ENCODE data around the gene NOSIP. TPM values are rescaled to one million over a fixed set of nuclear protein-coding genes. Genes with fewer than 3 reads are reported as not detected.

Gene NOSIP
- total and polyA plus RNA-seq, 9 donors = 31.0 to 70.1 (median 58.7) TPM

- Histone ChIP-seq H3K27ac (no peak overlapping the region), H3K9me3 (no peaks in the 10 kb centered on the region), H3K4me1 (ENCODE audit: insufficient read depth) (peaks cover 2% of the 10 kb centered on the region), H3K4me3 (no peak overlapping the region), H3K36me3 (no peaks in the 10 kb centered on the region), H3K27me3 (no peaks in the 10 kb centered on the region)
- DNase-seq = no peak
- WGBS, 3 donors = 72 to 74% (median 74%) methylated on average over 10 of the region's 10 CpGs
- intact Hi-C loops (cut with DNase I) = loop anchor here in 1 of 4 donors (5.0 kb wide), 1 partner anchor 46 kb away; no protein-coding TSS in a partner anchor
- no peak for TF ChIP-seq EP300 (IDR thresholded peaks at IDR 0.05)
- TF ChIP-seq, protein P1, sequence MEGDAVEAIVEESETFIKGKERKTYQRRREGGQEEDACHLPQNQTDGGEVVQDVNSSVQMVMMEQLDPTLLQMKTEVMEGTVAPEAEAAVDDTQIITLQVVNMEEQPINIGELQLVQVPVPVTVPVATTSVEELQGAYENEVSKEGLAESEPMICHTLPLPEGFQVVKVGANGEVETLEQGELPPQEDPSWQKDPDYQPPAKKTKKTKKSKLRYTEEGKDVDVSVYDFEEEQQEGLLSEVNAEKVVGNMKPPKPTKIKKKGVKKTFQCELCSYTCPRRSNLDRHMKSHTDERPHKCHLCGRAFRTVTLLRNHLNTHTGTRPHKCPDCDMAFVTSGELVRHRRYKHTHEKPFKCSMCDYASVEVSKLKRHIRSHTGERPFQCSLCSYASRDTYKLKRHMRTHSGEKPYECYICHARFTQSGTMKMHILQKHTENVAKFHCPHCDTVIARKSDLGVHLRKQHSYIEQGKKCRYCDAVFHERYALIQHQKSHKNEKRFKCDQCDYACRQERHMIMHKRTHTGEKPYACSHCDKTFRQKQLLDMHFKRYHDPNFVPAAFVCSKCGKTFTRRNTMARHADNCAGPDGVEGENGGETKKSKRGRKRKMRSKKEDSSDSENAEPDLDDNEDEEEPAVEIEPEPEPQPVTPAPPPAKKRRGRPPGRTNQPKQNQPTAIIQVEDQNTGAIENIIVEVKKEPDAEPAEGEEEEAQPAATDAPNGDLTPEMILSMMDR (IDR thresholded peaks at IDR 0.05) = no peak
- no peak for TF ChIP-seq POLR2A (IDR thresholded peaks at IDR 0.05)
Measured at GRCh38 chr19:49553451-49554271, 26.7 kb downstream of the NOSIP start.

DNA sequence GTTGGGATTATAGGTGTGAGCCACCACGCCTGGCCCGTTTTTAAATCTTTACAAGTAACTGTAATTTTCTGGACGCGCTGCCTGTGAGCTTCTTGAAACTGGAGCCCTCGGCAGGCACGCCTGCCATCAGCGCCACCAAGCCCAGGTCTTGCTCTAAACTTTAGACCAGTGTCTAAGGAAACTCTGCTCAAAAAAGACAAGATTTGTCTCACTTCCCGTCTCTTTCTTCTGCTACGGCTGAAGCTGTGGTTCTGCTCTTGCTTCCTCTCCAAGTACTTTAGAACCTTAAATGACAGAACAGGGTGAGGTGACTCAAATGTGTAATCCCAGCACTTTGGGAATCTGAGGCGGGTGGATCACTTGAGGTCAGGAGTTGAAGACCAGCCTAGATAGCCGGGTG lies 27.6 kb downstream of the NOSIP start:
- Histone ChIP-seq H3K4me1 (ENCODE audit: insufficient read depth) (peaks cover 2% of the 10 kb centered on the region), H3K36me3 (no peaks in the 10 kb centered on the region), H3K4me3 (no peak overlapping the region), H3K27ac (no peak overlapping the region), H3K27me3 (no peaks in the 10 kb centered on the region), H3K9me3 (no peaks in the 10 kb centered on the region)
- intact Hi-C loops (cut with DNase I) = loop anchor here in 1 of 4 donors (5.0 kb wide), 1 partner anchor 45 kb away; no protein-coding TSS in a partner anchor
- TF ChIP-seq POLR2A (IDR thresholded peaks at IDR 0.05) (no peak), EP300 (IDR thresholded peaks at IDR 0.05) (no peak)
- TF ChIP-seq, protein P1 (IDR thresholded peaks at IDR 0.05) = no peak
- DNase-seq = no peak
- 88 to 94% (median 92%) methylated on average over 11 of the region's 11 CpGs for whole genome bisulfite sequencing, 3 donors

DNA sequence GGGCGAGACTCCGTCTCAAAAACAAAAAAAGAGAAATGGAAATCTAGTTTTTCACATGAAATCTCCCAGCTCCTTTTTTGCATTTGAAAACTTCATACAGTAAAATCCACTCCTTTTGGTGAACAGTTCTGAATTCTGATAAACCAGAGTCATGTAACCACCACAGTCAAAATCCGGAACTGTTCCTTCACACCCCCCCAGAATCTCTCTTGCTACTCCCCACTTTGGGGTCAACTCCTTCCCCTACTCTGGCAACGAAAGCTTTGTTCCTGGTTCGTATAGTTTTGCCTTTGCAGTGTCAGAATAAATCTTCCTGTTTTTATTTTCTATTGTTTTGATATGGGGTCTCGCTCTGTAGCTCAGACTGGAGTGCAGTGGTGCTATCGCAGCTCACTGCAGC lies 28.8 kb downstream of the NOSIP start:
- intact Hi-C loops (cut with DNase I) = loop anchor here in 1 of 4 donors (5.0 kb wide), 1 partner anchor 44 kb away; no protein-coding TSS in a partner anchor
- Histone ChIP-seq H3K9me3 (no peaks in the 10 kb centered on the region), H3K36me3 (no peaks in the 10 kb centered on the region), H3K27me3 (no peaks in the 10 kb centered on the region), H3K4me3 (no peak overlapping the region), H3K4me1 (ENCODE audit: insufficient read depth) (peaks cover 2% of the 10 kb centered on the region), H3K27ac (no peak overlapping the region)
- TF ChIP-seq, protein P1 (IDR thresholded peaks at IDR 0.05) = no peak
- no peak for TF ChIP-seq POLR2A (IDR thresholded peaks at IDR 0.05)
- TF ChIP-seq EP300 (IDR thresholded peaks at IDR 0.05) = no peak
- WGBS, 3 donors = 88 to 93% (median 93%) methylated on average over 7 of the region's 7 CpGs
- DNase-seq = no peak

GRCh38 chr19:49549045-49549444 lies 31.3 kb downstream of the NOSIP start:
- TF ChIP-seq POLR2A (IDR thresholded peaks at IDR 0.05) (no peak), EP300 (IDR thresholded peaks at IDR 0.05) (no peak)
- TF ChIP-seq, protein P1 (IDR thresholded peaks at IDR 0.05) = no peak
- H3K4me3 ChIP-seq = no peak overlapping the region
- no peak overlapping the region for H3K27ac ChIP-seq
- DNase-seq = no peak
- 81 to 83% (median 82%) methylated on average over 13 of the region's 13 CpGs for WGBS, 3 donors
- no peaks in the 10 kb centered on the region for H3K9me3 ChIP-seq
- intact Hi-C loops (cut with DNase I) = no loop called here
- H3K27me3 ChIP-seq = no peaks in the 10 kb centered on the region
- H3K4me1 ChIP-seq (ENCODE audit: insufficient read depth) = no peaks in the 10 kb centered on the region
- no peaks in the 10 kb centered on the region for H3K36me3 ChIP-seq
